Activated naive CD4-positive, alpha-beta T cell treated with anti-CD3 and anti-CD28 coated beads, Interleukin-2, amount 50 U/mL, for 24 hours (primary cell): ENCODE results near the gene OR14I1.

ENCODE experiments used
- H3K27ac Mint-ChIP-seq: one replicate; pipeline ENCODE4 v1.8.0; 2021; ENCODE audit warnings: mild to moderate bottlenecking, mixed read lengths
- H3K27me3 Mint-ChIP-seq: one replicate; pipeline ENCODE4 v1.8.0; 2021; ENCODE audit warnings: mixed read lengths
- H3K36me3 Mint-ChIP-seq: one replicate; pipeline ENCODE4 v1.8.0; 2021; ENCODE audit warnings: mixed read lengths
- H3K4me1 Mint-ChIP-seq: one replicate; pipeline ENCODE4 v1.8.0; 2021; ENCODE audit warnings: mixed read lengths
- H3K4me3 Mint-ChIP-seq: one replicate; pipeline ENCODE4 v1.8.0; 2021; ENCODE audit warnings: mild to moderate bottlenecking, mixed read lengths
- H3K9me3 Mint-ChIP-seq: one replicate; pipeline ENCODE4 v1.8.0; 2021; ENCODE audit warnings: mixed read lengths

The OR14I1 gene

GRCh38 chr1:248702714-248703113 is at the start of gene OR14I1:
OR14I1 (minus strand) TSS chr1:248702766.
- Mint-ChIP-seq H3K36me3 (no peaks in the 10 kb centered on the region), H3K9me3 (no peaks in the 10 kb centered on the region), H3K27me3 (no peaks in the 10 kb centered on the region), H3K4me3 (no peak within 1 kb of the TSS), H3K4me1 (no peaks in the 10 kb centered on the region), H3K27ac (no peak within 1 kb of the TSS)

GRCh38 chr1:248751635-248752034 is 49.1 kb upstream of the OR14I1 start:
- peaks cover 25% of the 10 kb centered on the region for H3K4me1 Mint-ChIP-seq
- H3K27ac Mint-ChIP-seq: no peak overlapping the region
- H3K27me3 Mint-ChIP-seq: no peaks in the 10 kb centered on the region
- no peaks in the 10 kb centered on the region for H3K9me3 Mint-ChIP-seq
- H3K36me3 Mint-ChIP-seq: no peaks in the 10 kb centered on the region
- H3K4me3 Mint-ChIP-seq: peak overlapping the region; percentile 5

- no peak overlapping the region for H3K27ac Mint-ChIP-seq
- H3K4me1 Mint-ChIP-seq: peaks cover 25% of the 10 kb centered on the region
- no peaks in the 10 kb centered on the region for H3K9me3 Mint-ChIP-seq
- peak overlapping the region; percentile 5 for H3K4me3 Mint-ChIP-seq
- H3K27me3 Mint-ChIP-seq: no peaks in the 10 kb centered on the region
- no peaks in the 10 kb centered on the region for H3K36me3 Mint-ChIP-seq
Observed at GRCh38 chr1:248751142-248751541, 48.6 kb upstream of the OR14I1 start.

GRCh38 chr1:248750496-248750895 is 47.9 kb upstream of the OR14I1 start:
- no peak overlapping the region for H3K4me3 Mint-ChIP-seq
- H3K27ac Mint-ChIP-seq: no peak overlapping the region
- no peaks in the 10 kb centered on the region for H3K27me3 Mint-ChIP-seq
- H3K9me3 Mint-ChIP-seq: no peaks in the 10 kb centered on the region
- H3K4me1 Mint-ChIP-seq: peaks cover 25% of the 10 kb centered on the region
- H3K36me3 Mint-ChIP-seq: no peaks in the 10 kb centered on the region

- no peaks in the 10 kb centered on the region for H3K9me3 Mint-ChIP-seq
- H3K4me3 Mint-ChIP-seq: no peak overlapping the region
- H3K27me3 Mint-ChIP-seq: no peaks in the 10 kb centered on the region
- H3K27ac Mint-ChIP-seq: no peak overlapping the region
- H3K36me3 Mint-ChIP-seq: no peaks in the 10 kb centered on the region
- peaks cover 25% of the 10 kb centered on the region for H3K4me1 Mint-ChIP-seq
Observed at GRCh38 chr1:248748211-248748610, 45.6 kb upstream of the OR14I1 start.

- Mint-ChIP-seq H3K36me3 (no peaks in the 10 kb centered on the region), H3K27me3 (peaks cover 2% of the 10 kb centered on the region), H3K4me1 (no peaks in the 10 kb centered on the region), H3K4me3 (no peak overlapping the region), H3K27ac (no peak overlapping the region), H3K9me3 (no peaks in the 10 kb centered on the region)
Observed at GRCh38 chr1:248740876-248741275, 38.3 kb upstream of the OR14I1 start.

- H3K4me3 Mint-ChIP-seq: no peak overlapping the region
- H3K9me3 Mint-ChIP-seq: no peaks in the 10 kb centered on the region
- no peaks in the 10 kb centered on the region for H3K36me3 Mint-ChIP-seq
- H3K27ac Mint-ChIP-seq: no peak overlapping the region
- peaks cover 2% of the 10 kb centered on the region for H3K27me3 Mint-ChIP-seq
- no peaks in the 10 kb centered on the region for H3K4me1 Mint-ChIP-seq
Observed at GRCh38 chr1:248739572-248740205, 37.1 kb upstream of the OR14I1 start.

- Mint-ChIP-seq H3K4me3 (no peak overlapping the region), H3K27ac (no peak overlapping the region), H3K4me1 (no peaks in the 10 kb centered on the region), H3K9me3 (no peaks in the 10 kb centered on the region), H3K36me3 (no peaks in the 10 kb centered on the region), H3K27me3 (peaks cover 5% of the 10 kb centered on the region)
Observed at GRCh38 chr1:248737457-248737856, 34.9 kb upstream of the OR14I1 start.

GRCh38 chr1:248736977-248737376 is 34.4 kb upstream of the OR14I1 start:
- Mint-ChIP-seq H3K27me3 (peaks cover 4% of the 10 kb centered on the region), H3K9me3 (no peaks in the 10 kb centered on the region), H3K4me3 (no peak overlapping the region), H3K4me1 (no peaks in the 10 kb centered on the region), H3K27ac (no peak overlapping the region), H3K36me3 (no peaks in the 10 kb centered on the region)

- H3K27me3 Mint-ChIP-seq: peaks cover 3% of the 10 kb centered on the region
- H3K27ac Mint-ChIP-seq: no peak overlapping the region
- no peak overlapping the region for H3K4me3 Mint-ChIP-seq
- H3K4me1 Mint-ChIP-seq: no peaks in the 10 kb centered on the region
- no peaks in the 10 kb centered on the region for H3K36me3 Mint-ChIP-seq
- no peaks in the 10 kb centered on the region for H3K9me3 Mint-ChIP-seq
Observed at GRCh38 chr1:248733566-248733965, 31.0 kb upstream of the OR14I1 start.

- H3K4me3 Mint-ChIP-seq: no peak overlapping the region
- no peaks in the 10 kb centered on the region for H3K36me3 Mint-ChIP-seq
- peak overlapping the region; percentile 15 for H3K27ac Mint-ChIP-seq
- H3K4me1 Mint-ChIP-seq: no peaks in the 10 kb centered on the region
- H3K9me3 Mint-ChIP-seq: no peaks in the 10 kb centered on the region
- H3K27me3 Mint-ChIP-seq: peaks cover 3% of the 10 kb centered on the region
Observed at GRCh38 chr1:248730507-248731335, 28.2 kb upstream of the OR14I1 start.

- H3K36me3 Mint-ChIP-seq: peaks cover 2% of the 10 kb centered on the region
- no peaks in the 10 kb centered on the region for H3K9me3 Mint-ChIP-seq
- no peaks in the 10 kb centered on the region for H3K4me1 Mint-ChIP-seq
- peaks cover 10% of the 10 kb centered on the region for H3K27me3 Mint-ChIP-seq
- H3K4me3 Mint-ChIP-seq: no peak overlapping the region
- no peak overlapping the region for H3K27ac Mint-ChIP-seq
Observed at GRCh38 chr1:248714248-248714647, 11.7 kb upstream of the OR14I1 start.

GRCh38 chr1:248710305-248710900 is 7.8 kb upstream of the OR14I1 start:
- peaks cover 2% of the 10 kb centered on the region for H3K36me3 Mint-ChIP-seq
- no peaks in the 10 kb centered on the region for H3K4me1 Mint-ChIP-seq
- no peak overlapping the region for H3K27ac Mint-ChIP-seq
- peaks cover 10% of the 10 kb centered on the region for H3K27me3 Mint-ChIP-seq
- no peak overlapping the region for H3K4me3 Mint-ChIP-seq
- H3K9me3 Mint-ChIP-seq: no peaks in the 10 kb centered on the region

GRCh38 chr1:248704606-248705005 is 2.0 kb upstream of the OR14I1 start:
- Mint-ChIP-seq H3K27me3 (no peaks in the 10 kb centered on the region), H3K27ac (no peak overlapping the region), H3K4me3 (no peak overlapping the region), H3K9me3 (no peaks in the 10 kb centered on the region), H3K4me1 (no peaks in the 10 kb centered on the region), H3K36me3 (no peaks in the 10 kb centered on the region)

- Mint-ChIP-seq H3K36me3 (no peaks in the 10 kb centered on the region), H3K9me3 (no peaks in the 10 kb centered on the region), H3K27ac (no peak overlapping the region), H3K4me3 (no peak overlapping the region), H3K27me3 (no peaks in the 10 kb centered on the region), H3K4me1 (no peaks in the 10 kb centered on the region)
Observed at GRCh38 chr1:248703674-248704073, 1.1 kb upstream of the OR14I1 start.

GRCh38 chr1:248699099-248699498 is 3.5 kb downstream of the OR14I1 start:
- H3K4me1 Mint-ChIP-seq: no peaks in the 10 kb centered on the region
- H3K27ac Mint-ChIP-seq: no peak overlapping the region
- no peaks in the 10 kb centered on the region for H3K9me3 Mint-ChIP-seq
- peaks cover 1% of the 10 kb centered on the region for H3K27me3 Mint-ChIP-seq
- H3K4me3 Mint-ChIP-seq: no peak overlapping the region
- H3K36me3 Mint-ChIP-seq: no peaks in the 10 kb centered on the region
